B cell (primary cell): Measurements from ENCODE around the gene B3GNT9.

Experiments used
- EZH2 ChIP-seq: IDR thresholded peaks from 2 replicates; pipeline ENCODE4 v1.6.1; 2012; ENCODE audit warnings: borderline replicate concordance, low read depth, mild to moderate bottlenecking, moderate library complexity, low read length; ENCODE audit not compliant: insufficient read depth, poor library complexity, severe bottlenecking
- TF ChIP-seq, protein P1 (sequence below): fragments of 200-600 bp; IDR thresholded peaks from one replicate; pipeline ENCODE4 v1.8.0; 2022; ENCODE audit warnings: antibody characterized with exemption, mild to moderate bottlenecking

- TF ChIP-seq, protein P1, sequence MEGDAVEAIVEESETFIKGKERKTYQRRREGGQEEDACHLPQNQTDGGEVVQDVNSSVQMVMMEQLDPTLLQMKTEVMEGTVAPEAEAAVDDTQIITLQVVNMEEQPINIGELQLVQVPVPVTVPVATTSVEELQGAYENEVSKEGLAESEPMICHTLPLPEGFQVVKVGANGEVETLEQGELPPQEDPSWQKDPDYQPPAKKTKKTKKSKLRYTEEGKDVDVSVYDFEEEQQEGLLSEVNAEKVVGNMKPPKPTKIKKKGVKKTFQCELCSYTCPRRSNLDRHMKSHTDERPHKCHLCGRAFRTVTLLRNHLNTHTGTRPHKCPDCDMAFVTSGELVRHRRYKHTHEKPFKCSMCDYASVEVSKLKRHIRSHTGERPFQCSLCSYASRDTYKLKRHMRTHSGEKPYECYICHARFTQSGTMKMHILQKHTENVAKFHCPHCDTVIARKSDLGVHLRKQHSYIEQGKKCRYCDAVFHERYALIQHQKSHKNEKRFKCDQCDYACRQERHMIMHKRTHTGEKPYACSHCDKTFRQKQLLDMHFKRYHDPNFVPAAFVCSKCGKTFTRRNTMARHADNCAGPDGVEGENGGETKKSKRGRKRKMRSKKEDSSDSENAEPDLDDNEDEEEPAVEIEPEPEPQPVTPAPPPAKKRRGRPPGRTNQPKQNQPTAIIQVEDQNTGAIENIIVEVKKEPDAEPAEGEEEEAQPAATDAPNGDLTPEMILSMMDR = no peak
- TF ChIP-seq EZH2 = no peak
Measured at GRCh38 chr16:67108489-67108888, 42.3 kb downstream of the B3GNT9 start.
